Measurements from ENCODE around the gene COG3. TPM values are rescaled to one million over a fixed set of nuclear protein-coding genes. Genes with fewer than 3 reads are reported as not detected.

COG3 gene
- polyA plus RNA-seq, 3 donors, result 12.3 to 25.3 (median 12.9) TPM

- Histone ChIP-seq H3K27ac (ENCODE audit: low read depth in 1 of 2, low read length in 2 of 2) (no peak overlapping the region), H3K4me1 (ENCODE audit: control insufficient read depth in 1 of 2, insufficient read depth in 2 of 2, low read length in 2 of 2) (no peaks in the 10 kb centered on the region), H3K9ac (ENCODE audit: insufficient read depth, low read length, poor library complexity, severe bottlenecking) (no peak overlapping the region), H3K36me3 (replicated peaks in 1 of 2; ENCODE audit: control insufficient read depth in 1 of 2, insufficient read depth in 2 of 2, low read length in 2 of 2) (peaks cover 66 to 79% of the 10 kb centered on the region in 2 donors), H3K4me3 (replicated peaks in 1 of 3; ENCODE audit: low read depth in 2 of 3, low read length in 3 of 3) (no peak overlapping the region), H2AFZ (ENCODE audit: insufficient read depth, low read depth, low read length, poor library complexity, severe bottlenecking) (no peak overlapping the region), H3K4me2 (replicated peaks; ENCODE audit: extremely low read depth, low read length, poor library complexity, severe bottlenecking) (no peak overlapping the region), H3K79me2 (ENCODE audit: insufficient read depth, low read length) (no peaks in the 10 kb centered on the region), H3K27me3 (ENCODE audit: control insufficient read depth in 2 of 2, insufficient read depth in 2 of 2, low read length in 2 of 2) (no peaks in the 10 kb centered on the region), H3K9me3 (replicated peaks in 1 of 2; ENCODE audit: control insufficient read depth in 1 of 2, insufficient read depth in 1 of 2, low read length in 2 of 2) (no peaks in the 10 kb centered on the region), H4K20me1 (ENCODE audit: insufficient read depth, low read length) (no peaks in the 10 kb centered on the region)
- H3K36me3 Mint-ChIP-seq, result peaks cover 67 to 78% of the 10 kb centered on the region in 2 donors
- intact Hi-C loops (cut with micrococcal nuclease), result no loop called here
- DNase-seq, result no peak
- H3K4me3 Mint-ChIP-seq, result no peak overlapping the region
- H3K27me3 Mint-ChIP-seq (ENCODE audit: low read depth in 3 of 3), result no peaks in the 10 kb centered on the region
- no peak overlapping the region for H3K27ac Mint-ChIP-seq
- H3K9me3 Mint-ChIP-seq, result no peaks in the 10 kb centered on the region
- no peaks in the 10 kb centered on the region for H3K4me1 Mint-ChIP-seq
- no peak for TF ChIP-seq CTCF (IDR thresholded peaks at IDR 0.05)
- WGBS (ENCODE audit: insufficient coverage), result 94% methylated on average over 4 of the region's 9 CpGs
These were observed 69.9 kb downstream of the COG3 start for GRCh38 chr13:45534604-45535003.

DNA sequence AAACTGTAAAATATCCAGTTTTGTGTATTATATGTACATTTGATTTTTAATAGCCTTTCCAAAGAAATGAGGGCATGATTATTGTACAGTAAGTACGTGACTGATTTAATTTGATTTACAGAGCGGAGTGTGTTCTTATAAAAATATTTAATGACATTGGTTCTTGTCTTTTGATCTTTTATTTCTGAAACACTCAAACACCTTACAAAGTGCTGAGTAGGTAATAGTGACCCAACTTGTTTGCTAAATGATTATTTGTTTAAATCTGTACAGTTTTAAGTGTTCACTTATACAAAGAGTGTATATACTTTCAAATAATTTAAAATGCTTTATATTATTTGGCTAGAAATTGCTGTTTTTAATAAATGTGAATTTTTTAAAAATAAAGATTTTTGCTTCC is 71.5 kb downstream of the COG3 start:
- H3K27ac ChIP-seq (ENCODE audit: low read depth in 1 of 2, low read length in 2 of 2), result no peak overlapping the region
- H3K27me3 ChIP-seq (ENCODE audit: control insufficient read depth in 2 of 2, insufficient read depth in 2 of 2, low read length in 2 of 2), result no peaks in the 10 kb centered on the region
- H3K4me1 ChIP-seq (ENCODE audit: control insufficient read depth in 1 of 2, insufficient read depth in 2 of 2, low read length in 2 of 2), result no peaks in the 10 kb centered on the region
- no peak overlapping the region for H3K4me3 ChIP-seq (replicated peaks in 1 of 3; ENCODE audit: low read depth in 2 of 3, low read length in 3 of 3)
- Mint-ChIP-seq H3K36me3 (peaks cover 56 to 63% of the 10 kb centered on the region in 2 donors), H3K4me3 (no peak overlapping the region), H3K4me1 (no peaks in the 10 kb centered on the region), H3K27me3 (ENCODE audit: low read depth in 3 of 3) (peaks cover 0 to 1% (median 0%) of the 10 kb centered on the region in 3 donors), H3K9me3 (peaks cover 0 to 2% (median 0%) of the 10 kb centered on the region in 7 donors), H3K27ac (no peak overlapping the region)
- H3K9ac ChIP-seq (ENCODE audit: insufficient read depth, low read length, poor library complexity, severe bottlenecking), result no peak overlapping the region
- peaks cover 50 to 63% of the 10 kb centered on the region in 2 donors for H3K36me3 ChIP-seq (replicated peaks in 1 of 2; ENCODE audit: control insufficient read depth in 1 of 2, insufficient read depth in 2 of 2, low read length in 2 of 2)
- no peak for DNase-seq
- no peaks in the 10 kb centered on the region for H3K9me3 ChIP-seq (replicated peaks in 1 of 2; ENCODE audit: control insufficient read depth in 1 of 2, insufficient read depth in 1 of 2, low read length in 2 of 2)
- TF ChIP-seq CTCF (IDR thresholded peaks at IDR 0.05), result no peak
- H2AFZ ChIP-seq (ENCODE audit: insufficient read depth, low read depth, low read length, poor library complexity, severe bottlenecking), result no peak overlapping the region
- no peak overlapping the region for H3K4me2 ChIP-seq (replicated peaks; ENCODE audit: extremely low read depth, low read length, poor library complexity, severe bottlenecking)
- WGBS (ENCODE audit: insufficient coverage), result no CpG with 5 or more reads among the region's 2 CpGs
- intact Hi-C loops (cut with micrococcal nuclease), result no loop called here
- H4K20me1 ChIP-seq (ENCODE audit: insufficient read depth, low read length), result no peaks in the 10 kb centered on the region
- no peaks in the 10 kb centered on the region for H3K79me2 ChIP-seq (ENCODE audit: insufficient read depth, low read length)

Measured in CD14-positive monocyte (primary cell).